Neural progenitor cell (in vitro differentiated cells): ENCODE measurements around the gene GPATCH4.

Source experiments
- CTCF ChIP-seq: fragments of 200-600 bp; sonication (generic); IDR thresholded peaks from 2 replicates; pipeline ENCODE4 v1.5.1; 2017; ENCODE audit warnings: antibody characterized with exemption, mild to moderate bottlenecking
- EZH2 ChIP-seq: fragments of 200-600 bp; sonication (generic); IDR thresholded peaks from 2 replicates; pipeline ENCODE4 v1.6.1; 2017; ENCODE audit warnings: antibody characterized with exemption, mild to moderate bottlenecking, moderate library complexity
- EZH2phosphoT487 ChIP-seq: fragments of 200-600 bp; sonication (generic); IDR thresholded peaks from 2 replicates; pipeline ENCODE4 v1.6.1; 2017; ENCODE audit warnings: antibody characterized with exemption

GRCh38 chr1:156578055-156578454 lies 23.2 kb downstream of the GPATCH4 start:
- TF ChIP-seq CTCF (no peak), EZH2phosphoT487 (no peak), EZH2 (no peak)
